Measurements from ENCODE around the gene ST7. TPM values are rescaled to one million over a fixed set of nuclear protein-coding genes. Genes with fewer than 3 reads are reported as not detected.

Gene ST7
- polyA plus RNA-seq, 1 donor (not counting 4 experiments of a cell fraction or from before 2014, with no cell fraction given) = 16.9 TPM

GRCh38 chr7:116997972-116998371, 44.7 kb downstream of the ST7 start:
- TF ChIP-seq EZH2 (IDR thresholded peaks at IDR 0.05; ENCODE audit: low read length) (no peak), CTCF (optimal IDR thresholded peaks at IDR 0.05 in 1 of 3, IDR thresholded peaks at IDR 0.05 in 1 of 3, conservative IDR thresholded peaks at IDR 0.05 in 1 of 3; ENCODE audit: extremely low read depth in 1 of 3, insufficient read depth in 2 of 3, low read length in 3 of 3) (no peak)
- Histone ChIP-seq H3K4me1 (ENCODE audit: control insufficient read depth, extremely low read depth, insufficient read depth, low read length) (no peaks in the 10 kb centered on the region), H3K36me3 (ENCODE audit: control insufficient read depth in 2 of 2, extremely low read depth in 1 of 2, insufficient read depth in 2 of 2, low read length in 2 of 2) (no peaks in the 10 kb centered on the region), H3K9ac (ENCODE audit: control insufficient read depth, extremely low read depth, insufficient read depth, low read length) (no peak overlapping the region), H3K9me1 (ENCODE audit: control insufficient read depth, extremely low read depth, insufficient read depth, low read length) (no peaks in the 10 kb centered on the region), H3K9me3 (ENCODE audit: control insufficient read depth, low read depth, low read length) (no peaks in the 10 kb centered on the region), H3K4me2 (ENCODE audit: control insufficient read depth, extremely low read depth, insufficient read depth, low read depth, low read length) (no peak overlapping the region), H3K27ac (ENCODE audit: control insufficient read depth, insufficient read depth, low read length) (no peak overlapping the region), H3K79me2 (ENCODE audit: control insufficient read depth, insufficient read depth, low read length) (peaks cover 2% of the 10 kb centered on the region), H3K27me3 (ENCODE audit: control insufficient read depth, extremely low read depth, insufficient read depth, low read length) (no peaks in the 10 kb centered on the region), H2AFZ (ENCODE audit: control insufficient read depth, low read length) (no peak overlapping the region), H4K20me1 (ENCODE audit: control insufficient read depth, extremely low read depth, insufficient read depth, low read length) (no peaks in the 10 kb centered on the region), H3K4me3 (ENCODE audit: control insufficient read depth in 2 of 3, extremely low read depth in 1 of 3, insufficient read depth in 2 of 3, low read depth in 1 of 3, low read length in 3 of 3) (no peak overlapping the region)
- dilution Hi-C loops (cut with MboI; ENCODE audit: extremely low pct_ligation_motif_present, low sequenced_read_pairs) = no loop called here
- no peak for DNase-seq (ENCODE audit: low read depth, low spot score)
- no peak for FAIRE-seq

- H3K36me3 ChIP-seq (ENCODE audit: control insufficient read depth in 2 of 2, extremely low read depth in 1 of 2, insufficient read depth in 2 of 2, low read length in 2 of 2) = no peaks in the 10 kb centered on the region
- H3K27me3 ChIP-seq (ENCODE audit: control insufficient read depth, extremely low read depth, insufficient read depth, low read length) = no peaks in the 10 kb centered on the region
- FAIRE-seq = no peak
- H3K79me2 ChIP-seq (ENCODE audit: control insufficient read depth, insufficient read depth, low read length) = peaks cover 2% of the 10 kb centered on the region
- H3K4me3 ChIP-seq (ENCODE audit: control insufficient read depth in 2 of 3, extremely low read depth in 1 of 3, insufficient read depth in 2 of 3, low read depth in 1 of 3, low read length in 3 of 3) = no peak overlapping the region
- DNase-seq (ENCODE audit: low read depth, low spot score) = no peak
- no peaks in the 10 kb centered on the region for H3K9me1 ChIP-seq (ENCODE audit: control insufficient read depth, extremely low read depth, insufficient read depth, low read length)
- dilution Hi-C loops (cut with MboI; ENCODE audit: extremely low pct_ligation_motif_present, low sequenced_read_pairs) = no loop called here
- no peaks in the 10 kb centered on the region for H3K4me1 ChIP-seq (ENCODE audit: control insufficient read depth, extremely low read depth, insufficient read depth, low read length)
- H2AFZ ChIP-seq (ENCODE audit: control insufficient read depth, low read length) = no peak overlapping the region
- no peaks in the 10 kb centered on the region for H3K9me3 ChIP-seq (ENCODE audit: control insufficient read depth, low read depth, low read length)
- TF ChIP-seq EZH2 (IDR thresholded peaks at IDR 0.05; ENCODE audit: low read length) (no peak), CTCF (optimal IDR thresholded peaks at IDR 0.05 in 1 of 3, IDR thresholded peaks at IDR 0.05 in 1 of 3, conservative IDR thresholded peaks at IDR 0.05 in 1 of 3; ENCODE audit: extremely low read depth in 1 of 3, insufficient read depth in 2 of 3, low read length in 3 of 3) (no peak)
- H3K27ac ChIP-seq (ENCODE audit: control insufficient read depth, insufficient read depth, low read length) = no peak overlapping the region
- no peaks in the 10 kb centered on the region for H4K20me1 ChIP-seq (ENCODE audit: control insufficient read depth, extremely low read depth, insufficient read depth, low read length)
- no peak overlapping the region for H3K4me2 ChIP-seq (ENCODE audit: control insufficient read depth, extremely low read depth, insufficient read depth, low read depth, low read length)
- no peak overlapping the region for H3K9ac ChIP-seq (ENCODE audit: control insufficient read depth, extremely low read depth, insufficient read depth, low read length)
Observed at GRCh38 chr7:116998567-116999175, 45.4 kb downstream of the ST7 start.
